ENCODE measurements around the gene CDK1. TPM values are rescaled to one million over a fixed set of nuclear protein-coding genes. Genes with fewer than 3 reads are reported as not detected.

CDK1 gene
- total RNA-seq, 4 donors from 2014 or later = 0.26 to 2.8 (median 0.75) TPM

DNA sequence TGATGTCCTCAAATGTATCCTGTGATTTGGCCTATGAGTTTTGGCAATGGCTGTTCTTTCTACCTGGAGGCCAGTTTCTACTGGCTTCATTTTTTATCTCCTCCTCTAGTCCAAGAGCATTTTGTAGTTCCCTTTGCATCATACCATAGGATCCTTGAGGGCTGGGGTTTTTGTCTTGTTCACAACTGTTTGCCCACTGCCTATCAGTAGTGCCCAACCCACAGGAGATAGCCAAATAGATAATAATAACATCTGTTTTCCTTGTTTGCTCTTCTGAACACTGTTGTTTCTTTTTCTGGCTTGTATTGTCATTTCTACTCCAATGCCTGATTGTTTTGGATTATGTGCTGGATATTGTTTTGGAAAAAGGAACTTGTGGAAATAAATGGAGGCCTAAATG, 3.4 kb downstream of the CDK1 start:
- no peaks in the 10 kb centered on the region for H3K36me3 ChIP-seq
- no peak for DNase-seq (ENCODE audit: extremely low spot score)
- no peaks in the 10 kb centered on the region for H3K9me3 ChIP-seq
- H3K27ac ChIP-seq (replicated peaks in 1 of 4) = no peak overlapping the region
- H3K4me3 ChIP-seq = no peak overlapping the region
- TF ChIP-seq POLR2A (IDR thresholded peaks at IDR 0.05; ENCODE audit: low read depth) (no peak), EP300 (IDR thresholded peaks at IDR 0.05) (no peak), POLR2AphosphoS5 (IDR thresholded peaks at IDR 0.05) (no peak)
- TF ChIP-seq, protein P1, sequence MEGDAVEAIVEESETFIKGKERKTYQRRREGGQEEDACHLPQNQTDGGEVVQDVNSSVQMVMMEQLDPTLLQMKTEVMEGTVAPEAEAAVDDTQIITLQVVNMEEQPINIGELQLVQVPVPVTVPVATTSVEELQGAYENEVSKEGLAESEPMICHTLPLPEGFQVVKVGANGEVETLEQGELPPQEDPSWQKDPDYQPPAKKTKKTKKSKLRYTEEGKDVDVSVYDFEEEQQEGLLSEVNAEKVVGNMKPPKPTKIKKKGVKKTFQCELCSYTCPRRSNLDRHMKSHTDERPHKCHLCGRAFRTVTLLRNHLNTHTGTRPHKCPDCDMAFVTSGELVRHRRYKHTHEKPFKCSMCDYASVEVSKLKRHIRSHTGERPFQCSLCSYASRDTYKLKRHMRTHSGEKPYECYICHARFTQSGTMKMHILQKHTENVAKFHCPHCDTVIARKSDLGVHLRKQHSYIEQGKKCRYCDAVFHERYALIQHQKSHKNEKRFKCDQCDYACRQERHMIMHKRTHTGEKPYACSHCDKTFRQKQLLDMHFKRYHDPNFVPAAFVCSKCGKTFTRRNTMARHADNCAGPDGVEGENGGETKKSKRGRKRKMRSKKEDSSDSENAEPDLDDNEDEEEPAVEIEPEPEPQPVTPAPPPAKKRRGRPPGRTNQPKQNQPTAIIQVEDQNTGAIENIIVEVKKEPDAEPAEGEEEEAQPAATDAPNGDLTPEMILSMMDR (IDR thresholded peaks at IDR 0.05) = no peak
- peaks cover 6 to 14% (median 8%) of the 10 kb centered on the region in 4 donors for H3K4me1 ChIP-seq
- intact Hi-C loops (cut with DNase I) = no loop called here
- H3K27me3 ChIP-seq = peaks cover 0 to 7% (median 0%) of the 10 kb centered on the region in 4 donors

- Histone ChIP-seq H3K4me3 (no peak overlapping the region), H3K9me3 (no peaks in the 10 kb centered on the region), H3K36me3 (no peaks in the 10 kb centered on the region), H3K27ac (replicated peaks in 1 of 4) (no peak overlapping the region), H3K27me3 (no peaks in the 10 kb centered on the region), H3K4me1 (no peaks in the 10 kb centered on the region)
- DNase-seq (ENCODE audit: extremely low spot score) = no peak
- intact Hi-C loops (cut with DNase I) = no loop called here
- WGBS = 89% methylated on average over 3 of the region's 3 CpGs
- TF ChIP-seq POLR2AphosphoS5 (IDR thresholded peaks at IDR 0.05) (no peak), EP300 (IDR thresholded peaks at IDR 0.05) (no peak), POLR2A (IDR thresholded peaks at IDR 0.05; ENCODE audit: low read depth) (no peak)
- TF ChIP-seq, protein P1 (IDR thresholded peaks at IDR 0.05) = no peak
These were observed 6.4 kb downstream of the CDK1 start for GRCh38 chr10:60784641-60785040.

DNA sequence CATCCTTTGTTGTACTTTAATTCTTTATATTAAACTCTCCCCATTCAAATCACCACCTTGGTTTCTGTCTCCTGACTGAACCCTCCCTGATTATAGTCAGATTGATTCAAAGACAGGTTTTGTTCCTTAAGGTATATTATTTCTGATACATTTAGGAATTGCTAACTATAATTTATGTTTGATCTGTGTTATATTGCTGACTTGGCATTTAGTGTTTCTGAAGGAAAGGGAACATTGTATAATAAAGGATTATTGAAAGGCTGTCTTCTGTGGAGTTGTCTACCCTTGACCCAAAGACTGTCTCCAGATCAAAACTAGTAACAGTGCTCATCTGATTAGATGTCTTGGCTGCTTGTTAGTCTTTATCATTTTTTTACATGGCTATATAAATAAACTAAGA, 10.3 kb downstream of the CDK1 start:
- Histone ChIP-seq H3K36me3 (no peaks in the 10 kb centered on the region), H3K27ac (replicated peaks in 1 of 4) (no peak overlapping the region), H3K27me3 (no peaks in the 10 kb centered on the region), H3K9me3 (no peaks in the 10 kb centered on the region), H3K4me1 (no peaks in the 10 kb centered on the region), H3K4me3 (no peak overlapping the region)
- TF ChIP-seq EP300 (IDR thresholded peaks at IDR 0.05) (no peak), POLR2AphosphoS5 (IDR thresholded peaks at IDR 0.05) (no peak), POLR2A (IDR thresholded peaks at IDR 0.05; ENCODE audit: low read depth) (no peak)
- TF ChIP-seq, protein P1 (IDR thresholded peaks at IDR 0.05) = no peak
- intact Hi-C loops (cut with DNase I) = no loop called here
- no peak for DNase-seq (ENCODE audit: extremely low spot score)

- H3K4me3 ChIP-seq = no peak overlapping the region
- H3K9me3 ChIP-seq = no peaks in the 10 kb centered on the region
- 38% methylated on average over 4 of the region's 4 CpGs for WGBS
- no peak for DNase-seq (ENCODE audit: extremely low spot score)
- no peaks in the 10 kb centered on the region for H3K27me3 ChIP-seq
- no peaks in the 10 kb centered on the region for H3K36me3 ChIP-seq
- no peak overlapping the region for H3K27ac ChIP-seq (replicated peaks in 1 of 4)
- intact Hi-C loops (cut with DNase I) = no loop called here
- TF ChIP-seq, protein P1 (IDR thresholded peaks at IDR 0.05) = no peak
- TF ChIP-seq EP300 (IDR thresholded peaks at IDR 0.05) (no peak), POLR2AphosphoS5 (IDR thresholded peaks at IDR 0.05) (no peak)
- H3K4me1 ChIP-seq = no peaks in the 10 kb centered on the region
These were observed 11.1 kb downstream of the CDK1 start for GRCh38 chr10:60789340-60789739.

- no peak overlapping the region for H3K27ac ChIP-seq (replicated peaks in 1 of 4)
- 85% methylated on average over 4 of the region's 4 CpGs for WGBS
- intact Hi-C loops (cut with DNase I) = no loop called here
- H3K4me1 ChIP-seq = no peaks in the 10 kb centered on the region
- H3K36me3 ChIP-seq = no peaks in the 10 kb centered on the region
- no peak for DNase-seq (ENCODE audit: extremely low spot score)
- TF ChIP-seq POLR2A (IDR thresholded peaks at IDR 0.05; ENCODE audit: low read depth) (no peak), POLR2AphosphoS5 (IDR thresholded peaks at IDR 0.05) (no peak), EP300 (IDR thresholded peaks at IDR 0.05) (no peak)
- TF ChIP-seq, protein P1 (IDR thresholded peaks at IDR 0.05) = no peak
- no peaks in the 10 kb centered on the region for H3K27me3 ChIP-seq
- H3K9me3 ChIP-seq = no peaks in the 10 kb centered on the region
- no peak overlapping the region for H3K4me3 ChIP-seq
These were observed 16.7 kb downstream of the CDK1 start for GRCh38 chr10:60794953-60795352.

Data from esophagus muscularis mucosa (tissue), 4 donors.